ENCODE results near the gene SLC41A3.

- TF ChIP-seq CTCF (IDR thresholded peaks at IDR 0.05; ENCODE audit: low read length) (no peak), EZH2 (optimal IDR thresholded peaks at IDR 0.05; ENCODE audit: low read depth, low read length) (no peak), EZH2phosphoT487 (IDR thresholded peaks at IDR 0.05; ENCODE audit: low read length) (no peak)
These were observed 27.9 kb upstream of the SLC41A3 start for GRCh38 chr3:126111566-126112475.
